GM12801 (cell line): ENCODE data around the gene RCOR1.

ENCODE experiments used
- CTCF ChIP-seq: IDR thresholded peaks from one replicate; pipeline ENCODE4 v1.5.1; 2011; ENCODE audit warnings: control low read depth; ENCODE audit not compliant: insufficient read length; ENCODE audit errors: extremely low read depth

The RCOR1 gene

GRCh38 chr14:102659797-102660196, 67.3 kb downstream of the RCOR1 start:
- no peak for TF ChIP-seq CTCF

GRCh38 chr14:102661614-102662013, 69.2 kb downstream of the RCOR1 start:
- TF ChIP-seq CTCF, result no peak

GRCh38 chr14:102662636-102663430, 70.4 kb downstream of the RCOR1 start:
- TF ChIP-seq CTCF, result no peak

- no peak for TF ChIP-seq CTCF
Measured at GRCh38 chr14:102663440-102663839, 71.0 kb downstream of the RCOR1 start.

- TF ChIP-seq CTCF, result no peak
Measured at GRCh38 chr14:102665621-102666020, 73.2 kb downstream of the RCOR1 start.

GRCh38 chr14:102666635-102667034, 74.2 kb downstream of the RCOR1 start:
- no peak for TF ChIP-seq CTCF

- TF ChIP-seq CTCF, result no peak
Measured at GRCh38 chr14:102667703-102668102, 75.3 kb downstream of the RCOR1 start.
